Keratinocyte (primary cell): ENCODE results near the gene AP4B1. TPM values are rescaled to one million over a fixed set of nuclear protein-coding genes. Genes with fewer than 3 reads are reported as not detected.

ENCODE experiments used
- DNase-seq: peaks from one replicate; pipeline ENCODE4 v3.0.0-alpha.2; 2011; ENCODE audit warnings: low read depth, missing footprints, low spot score
- FAIRE-seq: peaks from 2 replicates; lab custom pipeline; 2011; peaks lifted over from hg19 to GRCh38; lab: Jason Lieb, UNC
- H2AFZ ChIP-seq: 2 replicates; pipeline ENCODE4 v1.6.0; 2012; ENCODE audit warnings: low read length, control low read depth, inconsistent platforms; ENCODE audit not compliant: control insufficient read depth
- H3K27ac ChIP-seq: 2 replicates; pipeline ENCODE4 v1.5.1; 2011; ENCODE audit warnings: low read length; ENCODE audit not compliant: control insufficient read depth, insufficient read depth
- H3K27me3 ChIP-seq: 3 replicates; pipeline ENCODE4 v1.6.0; 2011; ENCODE audit warnings: low read length; ENCODE audit not compliant: control insufficient read depth, insufficient read depth; ENCODE audit errors: extremely low read depth
- H3K36me3 ChIP-seq, 2 experiments: 2 replicates in 1 of 2; 3 replicates in 1 of 2; pipeline ENCODE4 v1.5.1; 2011; ENCODE audit warnings: low read length in 2 of 2, mild to moderate bottlenecking in 1 of 2; ENCODE audit not compliant: control insufficient read depth in 2 of 2, insufficient read depth in 2 of 2; ENCODE audit errors: extremely low read depth in 1 of 2
- H3K4me1 ChIP-seq: 3 replicates; pipeline ENCODE4 v1.5.1; 2011; ENCODE audit warnings: low read length; ENCODE audit not compliant: control insufficient read depth, insufficient read depth; ENCODE audit errors: extremely low read depth
- H3K4me2 ChIP-seq: 3 replicates; pipeline ENCODE4 v1.6.0; 2011; ENCODE audit warnings: low read depth, low read length; ENCODE audit not compliant: control insufficient read depth, insufficient read depth; ENCODE audit errors: extremely low read depth
- H3K4me3 ChIP-seq, 3 experiments: fragments of 200-600 bp in 1 of 3; sonication (generic) in 1 of 3; 2 replicates in 2 of 3; 3 replicates in 1 of 3; pipeline ENCODE4 v1.5.1; 2011 to 2016; ENCODE audit warnings: low read length in 3 of 3, mild to moderate bottlenecking in 3 of 3, control low read depth in 2 of 3, inconsistent platforms in 1 of 3, low read depth in 1 of 3, mixed read lengths in 1 of 3, mixed run types in 1 of 3, moderate library complexity in 1 of 3; ENCODE audit not compliant: control insufficient read depth in 2 of 3, insufficient read depth in 2 of 3; ENCODE audit errors: extremely low read depth in 1 of 3
- H3K79me2 ChIP-seq: 2 replicates; pipeline ENCODE4 v1.6.0; 2012; ENCODE audit warnings: low read length; ENCODE audit not compliant: control insufficient read depth, insufficient read depth
- H3K9ac ChIP-seq: 3 replicates; pipeline ENCODE4 v1.6.0; 2011; ENCODE audit warnings: low read length; ENCODE audit not compliant: control insufficient read depth, insufficient read depth; ENCODE audit errors: extremely low read depth
- H3K9me1 ChIP-seq: 3 replicates; pipeline ENCODE4 v1.6.0; 2011; ENCODE audit warnings: low read length; ENCODE audit not compliant: control insufficient read depth, insufficient read depth; ENCODE audit errors: extremely low read depth
- H3K9me3 ChIP-seq: 2 replicates; pipeline ENCODE4 v1.5.1; 2012; ENCODE audit warnings: low read depth, low read length; ENCODE audit not compliant: control insufficient read depth
- H4K20me1 ChIP-seq: 3 replicates; pipeline ENCODE4 v1.6.0; 2011; ENCODE audit warnings: low read length; ENCODE audit not compliant: control insufficient read depth, insufficient read depth; ENCODE audit errors: extremely low read depth
- CTCF ChIP-seq, 3 experiments: IDR thresholded peaks in 1 of 3; conservative IDR thresholded peaks in 1 of 3; optimal IDR thresholded peaks in 1 of 3; 2 replicates in 2 of 3; 3 replicates in 1 of 3; pipeline versions ENCODE3 to v1.5.1; 2011; ENCODE audit warnings: low read length in 3 of 3, mild to moderate bottlenecking in 3 of 3, moderate library complexity in 2 of 3, control low read depth in 1 of 3, inconsistent platforms in 1 of 3; ENCODE audit not compliant: insufficient read depth in 2 of 3; ENCODE audit errors: extremely low read depth in 1 of 3
- EZH2 ChIP-seq: IDR thresholded peaks from one replicate; pipeline ENCODE4 v1.6.1; 2012; ENCODE audit warnings: inconsistent platforms, mild to moderate bottlenecking, low read length, moderate library complexity
- dilution Hi-C: fragments of 300-500 bp; cut with MboI; formaldehyde crosslinking; loops from one replicate; pipeline ENCODE4 v1.7.0; 2020; ENCODE audit warnings: low sequenced_read_pairs; ENCODE audit not compliant: extremely low pct_ligation_motif_present
- polyA plus RNA-seq, 5 experiments: library from polyadenylated mRNA; depleted of rRNA in 3 of 5; stranded (reverse) in 3 of 5; stranded (forward) in 1 of 5; unstranded in 1 of 5; fragments of >200 nt; gene quantifications; 1 replicate in 1 of 5; 2 replicates in 3 of 5; 3 replicates in 1 of 5; pipeline versions ENCODE4 v1.2.1 to v1.2.3, GENCODE V29; 2011 to 2012; ENCODE audit warnings: missing spikeins in 2 of 5, low read depth in 1 of 5, low replicate concordance in 1 of 5

The AP4B1 gene
- polyA plus RNA-seq, 1 donor (not counting 4 experiments of a cell fraction or from before 2014, with no cell fraction given): 16.5 TPM

- TF ChIP-seq CTCF (optimal IDR thresholded peaks at IDR 0.05 in 1 of 3, IDR thresholded peaks at IDR 0.05 in 1 of 3, conservative IDR thresholded peaks at IDR 0.05 in 1 of 3; ENCODE audit: extremely low read depth in 1 of 3, insufficient read depth in 2 of 3, low read length in 3 of 3) (no peak), EZH2 (no peak)
- dilution Hi-C loops: no loop called here
- no peaks in the 10 kb centered on the region for H4K20me1 ChIP-seq
- no peaks in the 10 kb centered on the region for H3K79me2 ChIP-seq
- H3K4me3 ChIP-seq: no peak overlapping the region
- H3K9me1 ChIP-seq: no peaks in the 10 kb centered on the region
- no peaks in the 10 kb centered on the region for H3K27me3 ChIP-seq
- no peak overlapping the region for H3K9ac ChIP-seq
- H3K9me3 ChIP-seq: no peaks in the 10 kb centered on the region
- no peak overlapping the region for H2AFZ ChIP-seq
- H3K4me1 ChIP-seq: peaks cover 2% of the 10 kb centered on the region
- DNase-seq: no peak
- no peak overlapping the region for H3K4me2 ChIP-seq
- no peak for FAIRE-seq
- H3K27ac ChIP-seq: no peak overlapping the region
- H3K36me3 ChIP-seq: no peaks in the 10 kb centered on the region
Observed at GRCh38 chr1:113879739-113880038, 24.9 kb downstream of the AP4B1 start.

GRCh38 chr1:113876176-113876575 is 28.4 kb downstream of the AP4B1 start:
- Histone ChIP-seq H3K9me1 (no peaks in the 10 kb centered on the region), H3K27ac (no peak overlapping the region), H3K4me2 (no peak overlapping the region), H3K9ac (no peak overlapping the region), H2AFZ (no peak overlapping the region), H3K36me3 (no peaks in the 10 kb centered on the region), H4K20me1 (no peaks in the 10 kb centered on the region), H3K27me3 (no peaks in the 10 kb centered on the region), H3K4me1 (peaks cover 33% of the 10 kb centered on the region), H3K9me3 (no peaks in the 10 kb centered on the region), H3K79me2 (no peaks in the 10 kb centered on the region), H3K4me3 (no peak overlapping the region)
- no peak for FAIRE-seq
- TF ChIP-seq EZH2: no peak
- dilution Hi-C loops: no loop called here
- DNase-seq: no peak

- dilution Hi-C loops: no loop called here
- DNase-seq (no peak), FAIRE-seq (no peak)
- H3K4me2 ChIP-seq: no peak overlapping the region
- no peaks in the 10 kb centered on the region for H3K79me2 ChIP-seq
- H3K9me1 ChIP-seq: no peaks in the 10 kb centered on the region
- peaks cover 35% of the 10 kb centered on the region for H3K4me1 ChIP-seq
- H3K9ac ChIP-seq: no peak overlapping the region
- no peak overlapping the region for H3K4me3 ChIP-seq
- no peaks in the 10 kb centered on the region for H3K9me3 ChIP-seq
- TF ChIP-seq CTCF (optimal IDR thresholded peaks at IDR 0.05 in 1 of 3, IDR thresholded peaks at IDR 0.05 in 1 of 3, conservative IDR thresholded peaks at IDR 0.05 in 1 of 3; ENCODE audit: extremely low read depth in 1 of 3, insufficient read depth in 2 of 3, low read length in 3 of 3) (no peak), EZH2 (no peak)
- H3K27me3 ChIP-seq: no peaks in the 10 kb centered on the region
- no peaks in the 10 kb centered on the region for H3K36me3 ChIP-seq
- no peak overlapping the region for H2AFZ ChIP-seq
- no peak overlapping the region for H3K27ac ChIP-seq
- H4K20me1 ChIP-seq: no peaks in the 10 kb centered on the region
Observed at GRCh38 chr1:113875714-113876113, 28.9 kb downstream of the AP4B1 start.
